ENCODE data around the gene ATF4. TPM values are rescaled to one million over a fixed set of nuclear protein-coding genes. Genes with fewer than 3 reads are reported as not detected.
A peak's percentile ranks its signal among the peaks of the same experiment; 100 is the strongest.
"Not testable (repeated sequence)": the region's sequence is repeated elsewhere in the genome, so short reads cannot be mapped to it uniquely, and the experiment has no call there.

Gene ATF4
- total RNA-seq, 1 experiment from 2014 or later, result 608 TPM

- ChIA-PET RAD21 (ENCODE audit: low non-redundant PET in 1 of 2, low total read pairs in 2 of 2, uncharacterized antibody in 2 of 2, unreplicated experiment in 2 of 2) (no interaction called here), POLR2A (interaction anchor here (0.7 to 4.2 kb wide), 3 partner anchors 11 to 184 kb away, joined by 3 to 37 read pairs (median 4); partner anchors contain the start of genes ATF4 and RPL3), CTCF (interaction anchor here (0.8 to 2.7 kb wide), 3 partner anchors 11 to 25 kb away, joined by 3 to 19 read pairs (median 8); partner anchors contain the start of gene ATF4)
- TF ChIP-seq, protein P1, sequence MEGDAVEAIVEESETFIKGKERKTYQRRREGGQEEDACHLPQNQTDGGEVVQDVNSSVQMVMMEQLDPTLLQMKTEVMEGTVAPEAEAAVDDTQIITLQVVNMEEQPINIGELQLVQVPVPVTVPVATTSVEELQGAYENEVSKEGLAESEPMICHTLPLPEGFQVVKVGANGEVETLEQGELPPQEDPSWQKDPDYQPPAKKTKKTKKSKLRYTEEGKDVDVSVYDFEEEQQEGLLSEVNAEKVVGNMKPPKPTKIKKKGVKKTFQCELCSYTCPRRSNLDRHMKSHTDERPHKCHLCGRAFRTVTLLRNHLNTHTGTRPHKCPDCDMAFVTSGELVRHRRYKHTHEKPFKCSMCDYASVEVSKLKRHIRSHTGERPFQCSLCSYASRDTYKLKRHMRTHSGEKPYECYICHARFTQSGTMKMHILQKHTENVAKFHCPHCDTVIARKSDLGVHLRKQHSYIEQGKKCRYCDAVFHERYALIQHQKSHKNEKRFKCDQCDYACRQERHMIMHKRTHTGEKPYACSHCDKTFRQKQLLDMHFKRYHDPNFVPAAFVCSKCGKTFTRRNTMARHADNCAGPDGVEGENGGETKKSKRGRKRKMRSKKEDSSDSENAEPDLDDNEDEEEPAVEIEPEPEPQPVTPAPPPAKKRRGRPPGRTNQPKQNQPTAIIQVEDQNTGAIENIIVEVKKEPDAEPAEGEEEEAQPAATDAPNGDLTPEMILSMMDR (IDR thresholded peaks at IDR 0.05 in 2 of 3, conservative IDR thresholded peaks at IDR 0.05 in 1 of 3; ENCODE audit: borderline replicate concordance in 1 of 3, insufficient read depth in 1 of 3, low read depth in 2 of 3, low read length in 2 of 3), result peak in 1 of 3 experiments; percentile 20; a peak in 1 of 6 replicates
- TF ChIP-seq EZH2phosphoT487 (IDR thresholded peaks at IDR 0.05; ENCODE audit: borderline replicate concordance) (no peak), TCF7L2 (IDR thresholded peaks at IDR 0.05; ENCODE audit: borderline replicate concordance, extremely low read depth, insufficient read depth, insufficient read length) (no peak)
- ATAC-seq (no peak), DNase-seq (ENCODE audit: low read depth, low spot score) (no peak)
- peak overlapping the region; percentile 96 for H3K9ac ChIP-seq (ENCODE audit: low read length)
- H3K9me2 ChIP-seq (ENCODE audit: insufficient read depth), result no peaks in the 10 kb centered on the region
- no peak overlapping the region for H2AFZ ChIP-seq (ENCODE audit: low read depth, low read length, poor library complexity, severe bottlenecking)
- peaks cover 65% of the 10 kb centered on the region for H3K79me2 ChIP-seq (ENCODE audit: insufficient read depth, low read length)
- BruUV-seq (replicated peaks), result no TSS peak
- H3K4me1 ChIP-seq (ENCODE audit: control insufficient read depth in 1 of 2, insufficient read depth in 2 of 2, low read length in 2 of 2), result peaks cover 16 to 26% of the 10 kb centered on the region in 2 experiments
- no peaks in the 10 kb centered on the region; the same call in 1 of the 2 replicates for H4K20me1 ChIP-seq (ENCODE audit: insufficient read depth)
- no peak overlapping the region for H3K27ac ChIP-seq (ENCODE audit: low read depth, low read length)
- no peaks in the 10 kb centered on the region for H3K9me3 ChIP-seq (ENCODE audit: control insufficient read depth in 1 of 2, insufficient read depth in 1 of 2, low read depth in 1 of 2, low read length in 2 of 2)
- peaks cover 25 to 45% of the 10 kb centered on the region in 2 experiments for H3K36me3 ChIP-seq (ENCODE audit: control insufficient read depth in 1 of 2, insufficient read depth in 2 of 2, low read length in 2 of 2)
- peak overlapping the region; percentile 92 to 97 for H3K4me3 ChIP-seq (replicated peaks in 1 of 2; ENCODE audit: low read depth in 1 of 2, low read length in 2 of 2)
- no peaks in the 10 kb centered on the region for H3K27me3 ChIP-seq (ENCODE audit: insufficient read depth, low read length)
- peak overlapping the region; percentile 80 for H3K4me2 ChIP-seq (ENCODE audit: low read length)
- intact Hi-C loops (cut with micrococcal nuclease), result loop anchor here (2.0 kb wide), 1 partner anchor 17 kb away; the partner anchor contains the start of gene ATF4
Measured at GRCh38 chr22:39503630-39504029, 16.7 kb upstream of the ATF4 start.

DNA sequence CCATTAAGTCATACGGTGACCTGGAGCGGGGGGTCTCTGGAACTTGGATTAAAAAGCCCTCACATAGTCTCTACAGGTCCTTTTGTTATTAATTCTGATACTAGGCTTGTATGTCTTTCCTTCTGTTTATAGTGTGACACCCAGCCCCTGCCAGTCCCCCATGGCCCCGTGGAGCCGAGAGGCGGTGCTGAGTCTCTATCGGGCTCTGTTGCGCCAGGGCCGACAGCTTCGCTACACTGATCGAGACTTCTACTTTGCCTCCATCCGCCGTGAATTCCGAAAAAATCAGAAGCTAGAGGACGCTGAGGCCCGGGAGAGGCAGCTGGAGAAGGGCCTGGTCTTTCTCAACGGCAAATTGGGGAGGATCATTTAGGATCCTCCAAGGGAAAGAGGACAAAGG, 16.3 kb upstream of the ATF4 start:
- Histone ChIP-seq H3K9me2 (ENCODE audit: insufficient read depth) (no peaks in the 10 kb centered on the region), H3K36me3 (ENCODE audit: control insufficient read depth in 1 of 2, insufficient read depth in 2 of 2, low read length in 2 of 2) (peaks cover 25 to 48% of the 10 kb centered on the region in 2 experiments), H3K9ac (ENCODE audit: low read length) (peak overlapping the region; percentile 96; the same call in 1 of the 2 replicates), H3K9me3 (ENCODE audit: control insufficient read depth in 1 of 2, insufficient read depth in 1 of 2, low read depth in 1 of 2, low read length in 2 of 2) (no peaks in the 10 kb centered on the region), H3K4me3 (replicated peaks in 1 of 2; ENCODE audit: low read depth in 1 of 2, low read length in 2 of 2) (peak overlapping the region in 1 of 2 experiments; percentile 92; a peak in 2 of 4 replicates), H3K27ac (ENCODE audit: low read depth, low read length) (no peak overlapping the region), H3K79me2 (ENCODE audit: insufficient read depth, low read length) (peaks cover 70% of the 10 kb centered on the region), H3K27me3 (ENCODE audit: insufficient read depth, low read length) (no peaks in the 10 kb centered on the region), H3K4me2 (ENCODE audit: low read length) (peak overlapping the region; percentile 80), H4K20me1 (ENCODE audit: insufficient read depth) (no peaks in the 10 kb centered on the region; the same call in 1 of the 2 replicates), H2AFZ (ENCODE audit: low read depth, low read length, poor library complexity, severe bottlenecking) (no peak overlapping the region), H3K4me1 (ENCODE audit: control insufficient read depth in 1 of 2, insufficient read depth in 2 of 2, low read length in 2 of 2) (peaks cover 16 to 26% of the 10 kb centered on the region in 2 experiments)
- intact Hi-C loops (cut with micrococcal nuclease), result no loop called here
- no peak for TF ChIP-seq SRF (IDR thresholded peaks at IDR 0.05; ENCODE audit: low read depth)
- DNase-seq (ENCODE audit: low read depth, low spot score), result no peak
- CTCF ChIA-PET, result interaction anchor here (0.8 to 2.7 kb wide), 3 partner anchors 10 to 25 kb away, joined by 3 to 19 read pairs (median 8); partner anchors contain the start of gene ATF4
- ATAC-seq, result no peak
- RAD21 ChIA-PET (ENCODE audit: low non-redundant PET in 1 of 2, low total read pairs in 2 of 2, uncharacterized antibody in 2 of 2, unreplicated experiment in 2 of 2), result no interaction called here
- POLR2A ChIA-PET, result interaction anchor here (1.1 to 4.2 kb wide), 2 partner anchors 10 to 16 kb away, joined by 4 to 37 read pairs; partner anchors contain the start of gene ATF4
- BruUV-seq (replicated peaks), result no TSS peak

GRCh38 chr22:39507021-39507420, 13.3 kb upstream of the ATF4 start:
- CTCF ChIA-PET; H3K9ac ChIP-seq (ENCODE audit: low read length); ATAC-seq; DNase-seq (ENCODE audit: low read depth, low spot score); H4K20me1 ChIP-seq (ENCODE audit: insufficient read depth); H3K4me2 ChIP-seq (ENCODE audit: low read length); H3K9me3 ChIP-seq (ENCODE audit: control insufficient read depth in 1 of 2, insufficient read depth in 1 of 2, low read depth in 1 of 2, low read length in 2 of 2); H3K9me2 ChIP-seq (ENCODE audit: insufficient read depth); H3K4me3 ChIP-seq (replicated peaks in 1 of 2; ENCODE audit: low read depth in 1 of 2, low read length in 2 of 2); BruUV-seq (replicated peaks); H2AFZ ChIP-seq (ENCODE audit: low read depth, low read length, poor library complexity, severe bottlenecking); RAD21 ChIA-PET (ENCODE audit: low non-redundant PET in 1 of 2, low total read pairs in 2 of 2, uncharacterized antibody in 2 of 2, unreplicated experiment in 2 of 2); intact Hi-C loops (cut with micrococcal nuclease); H3K27ac ChIP-seq (ENCODE audit: low read depth, low read length); H3K27me3 ChIP-seq (ENCODE audit: insufficient read depth, low read length); H3K4me1 ChIP-seq (ENCODE audit: control insufficient read depth in 1 of 2, insufficient read depth in 2 of 2, low read length in 2 of 2): not testable (repeated sequence)
- Histone ChIP-seq H3K36me3 (ENCODE audit: control insufficient read depth in 1 of 2, insufficient read depth in 2 of 2, low read length in 2 of 2) (peaks cover 46 to 75% of the 10 kb centered on the region in 2 experiments), H3K79me2 (ENCODE audit: insufficient read depth, low read length) (peaks cover 94% of the 10 kb centered on the region)
- POLR2A ChIA-PET, result interaction anchor here (0.7 to 1.7 kb wide), 2 partner anchors 10 to 13 kb away, joined by 3 to 5 read pairs; partner anchors contain the start of gene ATF4
